ENCODE results near the gene LRRC53. TPM values are rescaled to one million over a fixed set of nuclear protein-coding genes. Genes with fewer than 3 reads are reported as not detected.

Gene LRRC53
- total and polyA plus RNA-seq, 2 of the 8 experiments (the other 6 are each of a cell fraction or from before 2014, with no cell fraction given): not detected

DNA sequence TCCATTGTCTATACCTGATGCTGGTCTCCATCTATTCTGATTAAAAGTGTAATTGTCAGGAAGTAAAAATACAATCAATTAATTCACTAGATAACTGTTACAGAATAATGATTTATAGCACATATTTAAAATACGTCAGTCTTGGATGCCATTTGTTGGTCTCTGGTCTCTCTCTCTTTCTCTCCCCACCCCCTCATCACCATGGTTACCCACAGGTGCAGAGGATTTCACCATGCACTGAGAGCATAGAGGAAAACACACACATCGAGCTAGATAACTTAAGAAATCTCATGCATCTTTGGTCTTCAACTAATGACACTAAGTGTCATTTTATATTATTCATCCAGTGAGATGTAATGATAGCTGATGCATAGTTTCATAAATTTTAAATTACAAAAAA lies 33.4 kb downstream of the LRRC53 start:
- Histone ChIP-seq H2BK5ac (ENCODE audit: low read depth, low read length) (no peak overlapping the region), H2BK120ac (replicated peaks; ENCODE audit: low read depth, low read length) (no peak overlapping the region), H3K79me1 (ENCODE audit: low read depth, low read length) (no peaks in the 10 kb centered on the region), H2BK12ac (ENCODE audit: low read depth, low read length) (no peak overlapping the region), H3K18ac (ENCODE audit: extremely low read depth, low read length) (no peak overlapping the region), H4K5ac (ENCODE audit: insufficient read length, low read depth, low read length) (no peak overlapping the region), H3K56ac (replicated peaks; ENCODE audit: insufficient read length, low read depth, low read length) (no peak overlapping the region), H3K9me3 (ENCODE audit: insufficient read depth in 2 of 2, low read depth in 1 of 2, low read length in 1 of 2) (no peaks in the 10 kb centered on the region), H4K8ac (ENCODE audit: extremely low read depth, insufficient read depth, low read length) (no peak overlapping the region), H2BK20ac (ENCODE audit: low read length) (no peak overlapping the region), H4K20me1 (replicated peaks in 1 of 2; ENCODE audit: control insufficient read depth in 1 of 2, insufficient read depth in 2 of 2, low read length in 2 of 2) (no peaks in the 10 kb centered on the region), H3K36me3 (ENCODE audit: control insufficient read depth in 2 of 4, insufficient read depth in 4 of 4, low read length in 3 of 4) (no peaks in the 10 kb centered on the region), H3K9ac (replicated peaks in 1 of 4; ENCODE audit: extremely low read depth in 1 of 4, low read depth in 3 of 4, low read length in 3 of 4) (no peak overlapping the region), H2AFZ (ENCODE audit: low read length) (no peak overlapping the region), H3K79me2 (ENCODE audit: control insufficient read depth in 1 of 2, insufficient read depth in 2 of 2, low read length in 2 of 2) (no peaks in the 10 kb centered on the region), H2BK15ac (ENCODE audit: low read length) (no peak overlapping the region), H3K23me2 (ENCODE audit: low read depth, low read length) (no peaks in the 10 kb centered on the region), H3K4me2 (ENCODE audit: insufficient read depth in 1 of 2, low read depth in 2 of 2, low read length in 2 of 2) (no peak overlapping the region), H3K23ac (ENCODE audit: insufficient read length) (no peak overlapping the region), H4K91ac (replicated peaks; ENCODE audit: insufficient read length, low read length) (no peak overlapping the region), H3K4me1 (replicated peaks in 1 of 4; ENCODE audit: control insufficient read depth in 3 of 4, insufficient read depth in 4 of 4, low read length in 3 of 4) (no peaks in the 10 kb centered on the region; a peak in 1 of 7 replicates), H3K4me3 (ENCODE audit: extremely low read depth in 1 of 4, insufficient read depth in 2 of 4, low read depth in 3 of 4, low read length in 4 of 4) (no peak overlapping the region), H2AK5ac (ENCODE audit: low read depth, low read length) (no peak overlapping the region), H3K14ac (ENCODE audit: insufficient read length) (no peak overlapping the region), H3K27me3 (replicated peaks in 1 of 4; ENCODE audit: control insufficient read depth in 3 of 4, extremely low read depth in 1 of 4, insufficient read depth in 3 of 4, low read length in 3 of 4) (no peaks in the 10 kb centered on the region), H3K4ac (replicated peaks; ENCODE audit: insufficient read length, low read depth, low read length) (no peak overlapping the region), H3K27ac (ENCODE audit: low read depth, low read length) (no peak overlapping the region)
- FAIRE-seq: no peak
- DNase-seq (ENCODE audit: low read depth in 1 of 2, low spot score in 2 of 2): no peak
- CTCF ChIA-PET (ENCODE audit: partially characterized antibody): interaction anchor here (1.0 to 4.4 kb wide), 2 partner anchors 10 to 209 kb away, joined by 3 to 27 read pairs; no protein-coding TSS in a partner anchor
- 84% methylated on average over 2 of the region's 2 CpGs; no CpG with 5 or more reads in 1 of the 2 experiments for WGBS, 2 experiments (ENCODE audit: extremely low coverage in 1 of 2, insufficient coverage in 1 of 2, insufficient read length in 1 of 2, insufficient replicate concordance in 2 of 2, low coverage in 1 of 2, low lambda C conversion rate in 2 of 2, missing lambda C conversion rate in 1 of 2)
- POLR2A ChIA-PET (ENCODE audit: partially characterized antibody): no interaction called here
- no peak for TF ChIP-seq TBP (IDR thresholded peaks at IDR 0.05; ENCODE audit: low read depth, low read length)
- no peak for TF ChIP-seq CBX5 (IDR thresholded peaks at IDR 0.05; ENCODE audit: low read depth, low read length)
- no peak for TF ChIP-seq RBBP5 (IDR thresholded peaks at IDR 0.05; ENCODE audit: borderline replicate concordance, low read depth, low read length)
- TF ChIP-seq, protein P1, sequence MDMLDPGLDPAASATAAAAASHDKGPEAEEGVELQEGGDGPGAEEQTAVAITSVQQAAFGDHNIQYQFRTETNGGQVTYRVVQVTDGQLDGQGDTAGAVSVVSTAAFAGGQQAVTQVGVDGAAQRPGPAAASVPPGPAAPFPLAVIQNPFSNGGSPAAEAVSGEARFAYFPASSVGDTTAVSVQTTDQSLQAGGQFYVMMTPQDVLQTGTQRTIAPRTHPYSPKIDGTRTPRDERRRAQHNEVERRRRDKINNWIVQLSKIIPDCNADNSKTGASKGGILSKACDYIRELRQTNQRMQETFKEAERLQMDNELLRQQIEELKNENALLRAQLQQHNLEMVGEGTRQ (IDR thresholded peaks at IDR 0.05; ENCODE audit: low read length): no peak
- TF ChIP-seq JUN (IDR thresholded peaks at IDR 0.05; ENCODE audit: low read depth, low read length): no peak
- TF ChIP-seq, protein P2, sequence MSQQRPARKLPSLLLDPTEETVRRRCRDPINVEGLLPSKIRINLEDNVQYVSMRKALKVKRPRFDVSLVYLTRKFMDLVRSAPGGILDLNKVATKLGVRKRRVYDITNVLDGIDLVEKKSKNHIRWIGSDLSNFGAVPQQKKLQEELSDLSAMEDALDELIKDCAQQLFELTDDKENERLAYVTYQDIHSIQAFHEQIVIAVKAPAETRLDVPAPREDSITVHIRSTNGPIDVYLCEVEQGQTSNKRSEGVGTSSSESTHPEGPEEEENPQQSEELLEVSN (IDR thresholded peaks at IDR 0.05): no peak
- no peak for TF ChIP-seq CEBPB (IDR thresholded peaks at IDR 0.05; ENCODE audit: low read depth, low read length)
- no peak for TF ChIP-seq TCF12 (IDR thresholded peaks at IDR 0.05; ENCODE audit: low read depth, low read length)
- no peak for TF ChIP-seq SP2 (IDR thresholded peaks at IDR 0.05; ENCODE audit: low read length)
- TF ChIP-seq, protein P3, sequence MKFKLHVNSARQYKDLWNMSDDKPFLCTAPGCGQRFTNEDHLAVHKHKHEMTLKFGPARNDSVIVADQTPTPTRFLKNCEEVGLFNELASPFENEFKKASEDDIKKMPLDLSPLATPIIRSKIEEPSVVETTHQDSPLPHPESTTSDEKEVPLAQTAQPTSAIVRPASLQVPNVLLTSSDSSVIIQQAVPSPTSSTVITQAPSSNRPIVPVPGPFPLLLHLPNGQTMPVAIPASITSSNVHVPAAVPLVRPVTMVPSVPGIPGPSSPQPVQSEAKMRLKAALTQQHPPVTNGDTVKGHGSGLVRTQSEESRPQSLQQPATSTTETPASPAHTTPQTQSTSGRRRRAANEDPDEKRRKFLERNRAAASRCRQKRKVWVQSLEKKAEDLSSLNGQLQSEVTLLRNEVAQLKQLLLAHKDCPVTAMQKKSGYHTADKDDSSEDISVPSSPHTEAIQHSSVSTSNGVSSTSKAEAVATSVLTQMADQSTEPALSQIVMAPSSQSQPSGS (IDR thresholded peaks at IDR 0.05; ENCODE audit: low read length): no peak
- TF ChIP-seq EP300 (IDR thresholded peaks at IDR 0.05; ENCODE audit: borderline replicate concordance in 1 of 2, low read depth in 2 of 2, low read length in 2 of 2): no peak

All from H1 (cell line).